Heart right ventricle (tissue), 16 donors: ENCODE results near the gene CARD10. TPM values are rescaled to one million over a fixed set of nuclear protein-coding genes. Genes with fewer than 3 reads are reported as not detected.
"Not testable (repeated sequence)": the region's sequence is repeated elsewhere in the genome, so short reads cannot be mapped to it uniquely, and the experiment has no call there.

Experiments
- ATAC-seq, 8 donors: fragments of 200-7000 bp; cut with Tn5 transposase; one replicate each; pipeline ENCODE4 v1.9.1; 2020; ENCODE audit warnings: mild to moderate bottlenecking in 8 of 8, moderate library complexity in 8 of 8, moderate number of reproducible peaks in 1 of 8
- DNase-seq, 2 donors: peaks; one replicate each; pipeline ENCODE4 v3.0.0-alpha.2; 2020
- H3K27ac ChIP-seq, 10 donors: fragments of 200-600 bp; sonication (generic) in 2 of 10; one replicate each; pipeline versions ENCODE4 v1.5.0 to v1.8.0; 2020 to 2022; ENCODE audit warnings: mild to moderate bottlenecking in 3 of 10
- H3K27me3 ChIP-seq, 7 donors: fragments of 200-600 bp; one replicate each; pipeline ENCODE4 v1.8.0; 2021 to 2022; ENCODE audit warnings: mild to moderate bottlenecking in 2 of 7
- H3K36me3 ChIP-seq, 9 donors: fragments of 200-600 bp; sonication (generic) in 1 of 9; one replicate each; pipeline versions ENCODE4 v1.5.0 to v1.8.0; 2020 to 2022; ENCODE audit warnings: mild to moderate bottlenecking in 2 of 9
- H3K4me1 ChIP-seq, 9 donors: fragments of 200-600 bp; sonication (generic) in 1 of 9; one replicate each; pipeline versions ENCODE4 v1.5.0 to v1.8.0; 2020 to 2022; ENCODE audit warnings: mild to moderate bottlenecking in 4 of 9
- H3K4me3 ChIP-seq, 10 donors: fragments of 200-600 bp; sonication (generic) in 2 of 10; one replicate each; pipeline versions ENCODE4 v1.5.0 to v1.8.0; 2020 to 2022; ENCODE audit warnings: mild to moderate bottlenecking in 7 of 10, moderate library complexity in 2 of 10
- H3K9me3 ChIP-seq, 11 donors: fragments of 200-600 bp in 10 of 11; sonication (generic) in 2 of 11; one replicate each; pipeline versions ENCODE4 v1.5.0 to v1.8.0; 2013 to 2022; ENCODE audit warnings: mild to moderate bottlenecking in 2 of 11, control low read depth in 1 of 11, moderate library complexity in 1 of 11
- CTCF ChIP-seq, 9 donors: fragments of 200-600 bp; sonication (generic) in 2 of 9; IDR thresholded peaks; one replicate each; pipeline versions ENCODE4 v1.5.0 to v1.8.0; 2021 to 2022; ENCODE audit warnings: antibody characterized with exemption in 9 of 9, mild to moderate bottlenecking in 5 of 9, moderate library complexity in 1 of 9
- WGBS, 2 donors: extraction: QIAGEN DNeasy Blood & Tissue Kit; methylation state at CpG; one replicate each; pipeline ENCODE4 v1.1.7; 2013; ENCODE audit warnings: inconsistent platforms in 1 of 2; 5-methylcytosine and 5-hydroxymethylcytosine counted together
- intact Hi-C, 10 donors: fragments of 100-400 bp; cut with DNase I; formaldehyde crosslinking; loops; one replicate each; pipeline versions ENCODE4 v1.11.1 to v1.14.2; 2022
- polyA plus RNA-seq, 2 donors: library from polyadenylated mRNA; stranded (reverse); fragments of 200-250 nt; gene quantifications; one replicate each; pipeline ENCODE4 v1.2.3, GENCODE V29; 2013
- total RNA-seq, 10 donors: library from RNA; stranded (reverse); fragmentation: NEBNext Ultra II Directional in 3 of 10; extraction: Animal tissue kit (Norgen Biotek cat#: 25700) in 3 of 10; gene quantifications; one replicate each; pipeline versions ENCODE4 v1.2.1 to v1.2.4, GENCODE V29; 2021 to 2023
- donor health status: Arrhythmogenic right ventricular cardiomyopathy.
- donor health status: ischemic (EF 13 %, LVEDD 7.1; RV severe dilation, severe dysfunction).
- donor health status: healthy with polysubstance abuse.
- donor health status: DM: no; HTN: yes; CAD: no.
- donor health status: DM: no; HTN: no; CAD: no.
- donor health status: ischemic (EF 25% LVEDD 6.9; RV normal size, moderate dysfunction).
- donor health status: ischemic (EF 25% LVEDD 5.7; RV mildly dilated, moderate dysfunction).
- donor health status: healthy.
- donor health status: DM: yes; HTN: yes; CAD: no.
- donor health status: Ischemic cardiomyopathy.
- donor health status: ischemic (EF 35%, LVEDD 5.7; RV mildly dilated, moderate dysfunction).
- donor health status: nonischemic (EF 11% LVEDD 7.7; RV severe dilation, severe dysfunction).
- donor health status: DM: yes; HTN: yes; CAD: no.
- donor health status: PGD.
- donor health status: ischemic (EF 29% LVEDD 5.4; RV normal size, mild dysfunction).
- donor health status: nonischemic (EF 23%, LVEDD 6.1; RV moderate dilation, normal function).

Gene CARD10
- total and polyA plus RNA-seq, 12 donors = 7.4 to 14.8 (median 8.9) TPM

GRCh38 chr22:37534445-37534844 is 15.2 kb upstream of the CARD10 start:
- TF ChIP-seq CTCF (IDR thresholded peaks at IDR 0.05) = no peak
- no peaks in the 10 kb centered on the region for H3K36me3 ChIP-seq
- 90 to 95% methylated on average over 3 of the region's 3 CpGs for WGBS, 2 donors
- peaks cover 0 to 6% (median 0%) of the 10 kb centered on the region in 7 donors for H3K27me3 ChIP-seq
- ATAC-seq (no peak), DNase-seq (no peak)
- H3K9me3 ChIP-seq = no peaks in the 10 kb centered on the region
- no peak overlapping the region for H3K27ac ChIP-seq
- intact Hi-C loops = no loop called here
- peaks cover 0 to 21% (median 7%) of the 10 kb centered on the region in 9 donors for H3K4me1 ChIP-seq
- H3K4me3 ChIP-seq = no peak overlapping the region

GRCh38 chr22:37533995-37534394 is 14.8 kb upstream of the CARD10 start:
- intact Hi-C loops = no loop called here
- no peak for DNase-seq
- Histone ChIP-seq H3K27ac (no peak overlapping the region), H3K4me3 (no peak overlapping the region), H3K27me3 (peaks cover 0 to 2% (median 0%) of the 10 kb centered on the region in 7 donors), H3K36me3 (no peaks in the 10 kb centered on the region), H3K9me3 (no peaks in the 10 kb centered on the region), H3K4me1 (peaks cover 0 to 17% (median 6%) of the 10 kb centered on the region in 9 donors)
- no peak for ATAC-seq
- TF ChIP-seq CTCF (IDR thresholded peaks at IDR 0.05) = no peak
- WGBS, 2 donors = 73 to 78% methylated on average over 9 of the region's 9 CpGs

DNA sequence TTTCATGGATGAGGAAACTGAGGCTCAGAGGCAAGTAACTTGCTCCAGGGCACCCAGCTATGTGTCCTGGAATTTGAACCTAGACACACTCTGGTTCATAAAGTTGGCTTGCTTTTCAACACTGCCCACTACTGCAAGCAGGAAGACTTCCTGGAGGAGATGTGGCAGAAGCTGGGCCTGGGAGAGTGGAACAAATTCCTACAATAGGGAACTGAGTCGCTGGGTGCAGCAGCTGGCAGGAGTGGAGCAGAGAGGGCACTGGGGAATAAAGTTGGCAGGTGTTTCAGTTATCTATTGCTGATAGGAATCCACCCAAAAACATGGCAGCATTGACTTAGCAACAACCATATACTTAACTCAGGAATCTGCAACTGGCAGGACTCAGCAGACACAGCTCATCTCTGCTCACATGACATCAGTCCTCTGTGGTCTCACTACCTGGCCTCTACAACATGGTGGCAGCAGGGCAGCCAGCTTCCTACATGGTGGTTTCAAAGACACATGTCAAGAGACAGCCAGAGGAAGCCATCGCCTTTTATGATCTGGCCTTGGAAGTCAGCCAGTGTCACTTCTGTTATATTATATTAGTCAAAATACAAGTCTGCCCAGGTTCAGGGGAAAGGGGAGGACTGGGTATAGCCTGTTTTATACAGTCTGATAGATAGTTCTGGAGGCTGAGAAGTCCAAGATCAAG is 10.6 kb upstream of the CARD10 start:
- WGBS, 2 donors = 52 to 59% methylated on average over 2 of the region's 2 CpGs
- Histone ChIP-seq H3K4me3 (no peak overlapping the region), H3K36me3 (no peaks in the 10 kb centered on the region), H3K27ac (no peak overlapping the region), H3K4me1 (peaks cover 0 to 24% (median 0%) of the 10 kb centered on the region in 9 donors), H3K27me3 (peaks cover 0 to 4% (median 0%) of the 10 kb centered on the region in 7 donors), H3K9me3 (no peaks in the 10 kb centered on the region)
- TF ChIP-seq CTCF (IDR thresholded peaks at IDR 0.05) = no peak
- no peak for DNase-seq
- intact Hi-C loops = no loop called here
- ATAC-seq = no peak

GRCh38 chr22:37527952-37528351 is 8.7 kb upstream of the CARD10 start:
- H3K27me3 ChIP-seq = peaks cover 0 to 12% (median 0%) of the 10 kb centered on the region in 7 donors
- H3K4me3 ChIP-seq, H3K36me3 ChIP-seq, H3K9me3 ChIP-seq, H3K27ac ChIP-seq, ATAC-seq, DNase-seq, intact Hi-C loops: not testable (repeated sequence)
- peaks cover 0 to 16% (median 0%) of the 10 kb centered on the region in 9 donors for H3K4me1 ChIP-seq
- 95 to 99% methylated on average over 9 of the region's 9 CpGs for WGBS, 2 donors

DNA sequence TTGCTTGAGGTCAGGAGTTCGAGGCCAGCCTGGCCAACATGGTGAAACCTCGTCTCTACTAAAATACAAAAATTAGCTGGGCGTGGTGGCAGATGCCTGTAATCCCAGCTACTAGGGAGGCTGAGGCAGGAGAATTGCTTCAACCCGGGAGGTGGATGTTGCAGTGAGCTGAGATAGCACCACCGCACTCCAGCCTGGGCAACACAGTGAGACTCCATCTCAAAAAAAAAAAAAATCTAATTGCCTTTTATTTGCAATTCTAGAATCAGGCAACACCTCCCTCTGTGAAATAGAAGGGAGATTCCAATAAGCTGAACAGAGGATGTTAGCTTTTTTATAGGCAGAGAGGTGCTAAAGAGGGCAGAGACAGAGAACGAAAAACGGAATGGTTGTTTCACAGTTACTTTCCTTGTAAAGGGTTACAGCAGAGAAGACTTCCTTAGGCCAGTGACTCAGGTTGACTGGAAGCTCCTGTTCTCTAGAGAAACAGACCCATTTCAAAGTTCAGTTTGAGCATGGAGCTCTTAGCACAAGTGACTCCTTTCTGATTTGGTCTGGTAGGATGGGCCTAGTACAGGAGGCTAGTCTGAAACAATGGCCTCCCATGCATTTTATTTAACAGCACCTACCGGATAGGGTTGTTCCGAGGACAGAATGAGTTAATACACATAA is 8.0 kb upstream of the CARD10 start:
- H3K9me3 ChIP-seq, H3K36me3 ChIP-seq, ATAC-seq, H3K27ac ChIP-seq, DNase-seq, intact Hi-C loops, H3K4me3 ChIP-seq: not testable (repeated sequence)
- H3K4me1 ChIP-seq = peaks cover 0 to 16% (median 0%) of the 10 kb centered on the region in 9 donors
- H3K27me3 ChIP-seq = peaks cover 0 to 13% (median 0%) of the 10 kb centered on the region in 7 donors
- WGBS, 2 donors = 96% methylated on average over 9 of the region's 9 CpGs
